OCI-LY7 (cell line): Measurements from ENCODE around the gene IFI6.

Experiments used
- CTCF ChIP-seq: fragments of 200-600 bp; sonication (generic); conservative IDR thresholded peaks from 2 replicates; pipeline ENCODE4 v1.5.1; 2014; ENCODE audit warnings: mild to moderate bottlenecking, antibody characterized with exemption, low read length, moderate library complexity, mixed read lengths
- EZH2phosphoT487 ChIP-seq: fragments of 200-600 bp; sonication (generic); IDR thresholded peaks from 2 replicates; pipeline ENCODE4 v1.6.1; 2018; ENCODE audit warnings: low read depth, borderline replicate concordance, mild to moderate bottlenecking, mixed run types, antibody characterized with exemption, low read length, moderate library complexity, mixed read lengths

DNA sequence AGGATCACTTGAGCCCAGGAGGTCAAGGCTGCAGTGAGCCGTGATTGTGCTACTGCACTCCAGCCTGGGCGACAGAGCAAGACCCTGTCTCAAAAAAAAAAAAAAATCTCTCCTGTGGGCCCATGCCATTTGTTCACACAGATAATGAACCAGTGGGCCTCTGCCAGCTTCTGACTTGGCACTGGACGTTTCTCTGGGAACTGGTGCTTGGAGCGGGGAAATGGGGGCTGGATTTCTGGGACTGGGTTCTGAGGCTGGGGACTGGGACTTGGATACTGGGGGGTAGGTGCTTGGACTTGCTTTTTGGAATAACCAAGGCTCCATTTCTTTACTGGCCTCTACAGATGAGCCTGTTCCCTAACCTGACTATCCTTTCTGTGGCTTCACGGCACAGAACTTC is 9.7 kb downstream of the IFI6 start:
- TF ChIP-seq CTCF (no peak), EZH2phosphoT487 (no peak)
